Ishikawa (cell line): Measurements from ENCODE around the gene CALHM2.

ENCODE experiments used
- CEBPB ChIP-seq: IDR thresholded peaks from 2 replicates; pipeline ENCODE4 v1.6.1; 2012
- CREB1 ChIP-seq: IDR thresholded peaks from 2 replicates; pipeline ENCODE4 v1.6.1; 2012; ENCODE audit warnings: low read depth
- EGR1 ChIP-seq: IDR thresholded peaks from 2 replicates; pipeline ENCODE4 v1.6.1; 2012
- EP300 ChIP-seq: IDR thresholded peaks from 2 replicates; pipeline ENCODE4 v1.6.1; 2012; ENCODE audit warnings: borderline replicate concordance
- FOXM1 ChIP-seq: IDR thresholded peaks from 2 replicates; pipeline ENCODE4 v1.6.1; 2012; ENCODE audit warnings: low read depth, borderline replicate concordance
- NFIC ChIP-seq: IDR thresholded peaks from 2 replicates; pipeline ENCODE4 v1.6.1; 2012
- RAD21 ChIP-seq: IDR thresholded peaks from 2 replicates; pipeline ENCODE4 v1.6.1; 2012; ENCODE audit warnings: low read depth
- TAF1 ChIP-seq: IDR thresholded peaks from 2 replicates; pipeline ENCODE4 v1.6.1; 2012; ENCODE audit warnings: low read depth, mild to moderate bottlenecking
- TCF12 ChIP-seq: IDR thresholded peaks from 2 replicates; pipeline ENCODE4 v1.6.1; 2012; ENCODE audit warnings: low read depth
- TEAD4 ChIP-seq: IDR thresholded peaks from 2 replicates; pipeline ENCODE4 v1.6.1; 2012
- YY1 ChIP-seq: IDR thresholded peaks from 2 replicates; pipeline ENCODE4 v1.6.1; 2012; ENCODE audit warnings: low read depth
- ZBTB7A ChIP-seq: IDR thresholded peaks from 2 replicates; pipeline ENCODE4 v1.6.1; 2012; ENCODE audit warnings: low read depth
- TF ChIP-seq, protein P1 (sequence below): IDR thresholded peaks from 2 replicates; pipeline ENCODE4 v1.6.1; 2012; ENCODE audit warnings: low read depth, mild to moderate bottlenecking
- TF ChIP-seq, protein P2 (sequence below): IDR thresholded peaks from 2 replicates; pipeline ENCODE4 v1.6.1; 2012
- TF ChIP-seq, protein P3 (sequence below): IDR thresholded peaks from 2 replicates; pipeline ENCODE4 v1.6.1; 2012

The CALHM2 gene

DNA sequence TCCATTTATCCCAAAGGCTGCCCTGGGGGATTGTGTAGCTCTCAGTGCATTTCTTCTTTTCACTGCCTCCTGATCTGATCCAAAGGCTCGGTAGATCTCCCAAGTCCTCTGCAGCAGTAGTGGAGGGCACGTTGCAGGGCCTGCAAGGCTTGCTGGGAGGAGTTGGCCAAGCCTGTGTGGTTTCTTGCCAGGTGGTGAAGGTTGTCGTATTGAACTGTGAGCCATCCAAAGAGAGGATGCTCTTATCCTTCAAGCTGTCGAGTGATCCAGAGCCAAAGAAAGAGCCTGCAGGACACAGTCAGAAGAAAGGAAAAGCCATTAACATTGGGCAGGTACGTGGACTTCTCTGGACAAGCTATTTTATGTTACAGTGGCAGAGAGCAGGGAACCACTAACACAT, 34.6 kb downstream of the CALHM2 start:
- TF ChIP-seq RAD21 (no peak), NFIC (no peak), TCF12 (no peak), TEAD4 (no peak)
- TF ChIP-seq, protein P1, sequence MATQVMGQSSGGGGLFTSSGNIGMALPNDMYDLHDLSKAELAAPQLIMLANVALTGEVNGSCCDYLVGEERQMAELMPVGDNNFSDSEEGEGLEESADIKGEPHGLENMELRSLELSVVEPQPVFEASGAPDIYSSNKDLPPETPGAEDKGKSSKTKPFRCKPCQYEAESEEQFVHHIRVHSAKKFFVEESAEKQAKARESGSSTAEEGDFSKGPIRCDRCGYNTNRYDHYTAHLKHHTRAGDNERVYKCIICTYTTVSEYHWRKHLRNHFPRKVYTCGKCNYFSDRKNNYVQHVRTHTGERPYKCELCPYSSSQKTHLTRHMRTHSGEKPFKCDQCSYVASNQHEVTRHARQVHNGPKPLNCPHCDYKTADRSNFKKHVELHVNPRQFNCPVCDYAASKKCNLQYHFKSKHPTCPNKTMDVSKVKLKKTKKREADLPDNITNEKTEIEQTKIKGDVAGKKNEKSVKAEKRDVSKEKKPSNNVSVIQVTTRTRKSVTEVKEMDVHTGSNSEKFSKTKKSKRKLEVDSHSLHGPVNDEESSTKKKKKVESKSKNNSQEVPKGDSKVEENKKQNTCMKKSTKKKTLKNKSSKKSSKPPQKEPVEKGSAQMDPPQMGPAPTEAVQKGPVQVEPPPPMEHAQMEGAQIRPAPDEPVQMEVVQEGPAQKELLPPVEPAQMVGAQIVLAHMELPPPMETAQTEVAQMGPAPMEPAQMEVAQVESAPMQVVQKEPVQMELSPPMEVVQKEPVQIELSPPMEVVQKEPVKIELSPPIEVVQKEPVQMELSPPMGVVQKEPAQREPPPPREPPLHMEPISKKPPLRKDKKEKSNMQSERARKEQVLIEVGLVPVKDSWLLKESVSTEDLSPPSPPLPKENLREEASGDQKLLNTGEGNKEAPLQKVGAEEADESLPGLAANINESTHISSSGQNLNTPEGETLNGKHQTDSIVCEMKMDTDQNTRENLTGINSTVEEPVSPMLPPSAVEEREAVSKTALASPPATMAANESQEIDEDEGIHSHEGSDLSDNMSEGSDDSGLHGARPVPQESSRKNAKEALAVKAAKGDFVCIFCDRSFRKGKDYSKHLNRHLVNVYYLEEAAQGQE, result no peak

DNA sequence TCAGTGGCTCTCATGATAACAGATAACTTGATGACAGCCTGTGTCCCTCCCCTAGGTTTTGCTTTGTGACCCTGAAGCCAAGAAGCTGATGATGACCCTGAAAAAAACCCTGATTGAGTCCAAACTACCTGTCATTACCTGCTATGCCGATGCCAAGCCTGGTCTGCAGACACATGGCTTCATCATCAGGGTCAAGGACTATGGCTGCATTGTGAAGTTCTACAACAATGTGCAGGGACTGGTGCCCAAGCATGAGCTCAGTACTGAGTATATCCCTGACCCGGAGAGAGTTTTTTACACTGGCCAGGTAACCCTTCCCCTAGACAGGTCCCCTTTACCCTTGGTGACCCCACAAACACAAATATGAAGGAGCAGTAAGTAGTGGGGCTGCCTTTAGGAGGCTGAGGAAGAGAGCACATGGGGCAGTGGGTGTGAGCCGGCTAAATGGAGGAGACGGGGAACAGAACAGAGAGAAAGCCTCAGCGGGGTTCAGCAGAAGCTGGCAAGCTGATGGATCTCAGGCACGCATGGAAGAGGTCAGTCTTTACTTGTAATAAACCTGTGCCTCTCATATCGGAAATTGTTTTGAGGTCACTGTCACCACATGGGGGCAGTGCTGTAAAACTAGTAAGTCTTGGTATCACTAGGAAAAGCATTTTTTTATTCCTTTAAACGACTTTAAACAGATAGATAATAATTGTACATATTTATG, 35.6 kb downstream of the CALHM2 start:
- TF ChIP-seq RAD21 (peak; percentile 54), TEAD4 (no peak)

DNA sequence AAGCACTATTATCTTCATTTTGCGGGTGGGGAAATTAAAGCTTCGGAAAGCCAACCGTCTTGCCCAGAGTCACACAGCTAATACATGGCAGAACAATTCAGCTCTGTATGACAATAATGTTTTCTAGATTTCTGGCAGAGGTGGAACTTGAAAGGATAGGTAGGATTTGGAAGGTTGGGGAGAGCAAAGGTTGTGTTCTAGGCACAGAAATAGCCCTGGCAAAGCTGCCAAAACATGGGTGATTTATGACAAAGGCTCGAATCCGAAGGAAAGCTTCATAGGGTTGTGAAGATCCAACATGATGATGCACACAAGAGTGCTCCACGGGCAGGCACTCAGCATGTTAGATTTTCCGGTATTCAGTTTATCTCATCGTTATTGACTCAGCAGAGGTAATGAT, 36.6 kb downstream of the CALHM2 start:
- no peak for TF ChIP-seq NFIC
- no peak for TF ChIP-seq TCF12
- TF ChIP-seq, protein P1, result no peak
- no peak for TF ChIP-seq EP300
- TF ChIP-seq FOXM1, result no peak
- no peak for TF ChIP-seq TEAD4
- TF ChIP-seq, protein P2, sequence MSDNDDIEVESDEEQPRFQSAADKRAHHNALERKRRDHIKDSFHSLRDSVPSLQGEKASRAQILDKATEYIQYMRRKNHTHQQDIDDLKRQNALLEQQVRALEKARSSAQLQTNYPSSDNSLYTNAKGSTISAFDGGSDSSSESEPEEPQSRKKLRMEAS, result no peak
- TF ChIP-seq YY1, result no peak
- TF ChIP-seq, protein P3, sequence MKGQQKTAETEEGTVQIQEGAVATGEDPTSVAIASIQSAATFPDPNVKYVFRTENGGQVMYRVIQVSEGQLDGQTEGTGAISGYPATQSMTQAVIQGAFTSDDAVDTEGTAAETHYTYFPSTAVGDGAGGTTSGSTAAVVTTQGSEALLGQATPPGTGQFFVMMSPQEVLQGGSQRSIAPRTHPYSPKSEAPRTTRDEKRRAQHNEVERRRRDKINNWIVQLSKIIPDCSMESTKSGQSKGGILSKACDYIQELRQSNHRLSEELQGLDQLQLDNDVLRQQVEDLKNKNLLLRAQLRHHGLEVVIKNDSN, result no peak
- no peak for TF ChIP-seq TAF1
- TF ChIP-seq EGR1, result no peak

DNA sequence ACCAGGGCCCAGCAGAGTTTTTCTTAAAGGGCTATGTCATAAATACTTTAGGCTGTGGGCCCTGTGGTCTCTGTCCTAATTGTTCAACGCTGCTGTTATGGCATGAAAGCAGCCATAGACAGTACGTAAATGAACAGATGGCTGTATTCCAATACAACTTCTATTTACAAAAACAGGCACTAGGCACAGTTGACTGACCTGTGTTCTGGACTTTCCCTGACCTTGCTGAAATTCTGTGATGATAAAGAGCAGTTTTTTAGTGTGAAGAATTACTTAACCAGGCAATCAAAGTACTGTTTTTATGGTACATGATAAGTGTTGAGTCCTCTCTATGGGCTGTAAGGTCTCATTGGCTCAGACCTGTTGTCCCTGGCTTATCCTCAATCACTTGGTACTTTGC, 38.6 kb downstream of the CALHM2 start:
- no peak for TF ChIP-seq RAD21
- TF ChIP-seq, protein P3, result no peak
- TF ChIP-seq TAF1, result no peak
- no peak for TF ChIP-seq CREB1
- no peak for TF ChIP-seq EGR1
- no peak for TF ChIP-seq EP300
- no peak for TF ChIP-seq YY1
- TF ChIP-seq ZBTB7A, result no peak
- TF ChIP-seq, protein P1, result no peak
- TF ChIP-seq FOXM1, result no peak
- no peak for TF ChIP-seq CEBPB
- TF ChIP-seq, protein P2, result no peak
- TF ChIP-seq TEAD4, result no peak
- TF ChIP-seq NFIC, result no peak
- TF ChIP-seq TCF12, result no peak

DNA sequence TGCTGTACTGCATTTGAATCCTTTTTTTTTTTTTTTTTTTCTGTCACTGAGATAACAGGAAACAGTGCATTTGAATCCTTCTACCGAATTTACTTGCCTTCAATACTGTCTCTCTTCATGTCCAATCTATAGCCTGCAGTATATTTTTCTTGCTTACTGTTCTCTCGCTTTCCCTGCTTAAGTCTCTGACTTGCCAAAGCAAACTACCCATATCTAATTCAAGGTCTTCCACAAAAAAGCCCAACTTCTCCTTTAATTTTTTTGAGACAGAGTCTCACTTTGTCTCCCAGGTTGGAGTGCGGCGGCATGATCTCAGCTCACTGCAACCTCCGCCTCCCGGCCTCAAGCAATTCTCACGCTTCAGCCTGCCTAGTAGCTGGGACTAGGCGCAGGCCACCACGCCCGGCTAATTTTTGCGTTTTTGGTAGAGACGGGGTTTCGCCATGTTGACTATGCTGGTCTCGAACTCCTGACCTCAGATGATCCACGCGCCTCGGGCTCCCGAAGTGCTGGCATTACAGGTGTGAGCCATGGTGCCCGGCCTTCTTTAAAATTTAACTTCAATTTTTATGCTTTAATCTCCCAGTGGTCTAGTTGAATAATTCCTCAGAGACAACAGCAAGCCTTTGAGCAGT, 54.9 kb downstream of the CALHM2 start:
- TF ChIP-seq, protein P3, result no peak
- TF ChIP-seq YY1 (no peak), CREB1 (no peak), TAF1 (no peak), TEAD4 (no peak)
- TF ChIP-seq, protein P1, result no peak
- TF ChIP-seq, protein P2, result no peak
